KG1 (cell line): ENCODE results near the gene GATA1.

Experiments
- DNase-seq: peaks from one replicate; lab custom pipeline; 2025; lab: John Stamatoyannopoulos, UW

GATA1 gene

GRCh38 chrX:48785186-48785539, 1.2 kb upstream of the GATA1 start:
- no peak for DNase-seq

- no peak for DNase-seq
These were observed 713 bp upstream of the GATA1 start for GRCh38 chrX:48785540-48786214.

GRCh38 chrX:48786825-48787504, 575 bp downstream of the GATA1 start:
- no peak for DNase-seq

- DNase-seq = no peak
These were observed 1.4 kb downstream of the GATA1 start for GRCh38 chrX:48787505-48788443.

DNA sequence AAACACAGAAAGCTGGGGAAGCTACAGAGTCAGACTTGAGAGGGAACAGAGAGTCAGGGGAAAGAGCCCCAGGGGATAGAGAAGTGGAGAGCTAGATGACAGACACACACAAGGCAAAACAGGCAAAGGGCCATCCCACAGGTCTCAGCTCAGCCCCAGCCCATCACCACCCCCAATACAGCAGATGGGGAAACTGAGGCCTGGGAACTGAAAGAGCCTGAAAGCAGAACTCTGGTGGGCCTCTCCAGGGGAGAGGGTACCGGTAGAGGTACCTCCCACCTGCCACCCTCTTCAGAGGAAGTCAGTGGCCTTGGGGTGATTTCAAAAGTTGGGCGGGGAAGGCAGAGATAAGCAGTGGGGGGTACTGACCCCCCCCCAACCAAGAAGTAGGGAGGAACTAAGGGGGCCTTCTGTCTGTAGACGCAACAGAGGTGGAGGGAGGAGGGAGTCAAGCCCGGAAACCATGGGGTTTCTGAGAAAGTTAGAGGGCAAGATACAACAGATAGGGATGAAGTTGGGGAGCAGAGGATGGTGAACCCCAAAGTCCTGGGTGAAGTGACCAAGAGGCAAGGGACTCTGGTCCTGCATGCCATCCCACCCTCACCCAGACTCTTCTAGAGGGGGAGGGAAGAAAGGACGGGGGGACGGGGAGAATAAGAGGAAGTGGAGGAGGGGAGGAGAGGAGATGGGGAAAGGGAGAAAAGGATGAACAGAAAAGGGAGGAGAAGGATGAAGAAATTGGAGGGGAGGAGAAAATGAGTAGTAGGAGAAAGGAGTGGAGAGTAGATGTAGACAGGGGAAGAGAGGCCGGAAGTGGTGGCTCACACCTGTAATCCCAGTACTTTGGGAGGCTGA, 3.2 kb downstream of the GATA1 start:
- DNase-seq = no peak

DNA sequence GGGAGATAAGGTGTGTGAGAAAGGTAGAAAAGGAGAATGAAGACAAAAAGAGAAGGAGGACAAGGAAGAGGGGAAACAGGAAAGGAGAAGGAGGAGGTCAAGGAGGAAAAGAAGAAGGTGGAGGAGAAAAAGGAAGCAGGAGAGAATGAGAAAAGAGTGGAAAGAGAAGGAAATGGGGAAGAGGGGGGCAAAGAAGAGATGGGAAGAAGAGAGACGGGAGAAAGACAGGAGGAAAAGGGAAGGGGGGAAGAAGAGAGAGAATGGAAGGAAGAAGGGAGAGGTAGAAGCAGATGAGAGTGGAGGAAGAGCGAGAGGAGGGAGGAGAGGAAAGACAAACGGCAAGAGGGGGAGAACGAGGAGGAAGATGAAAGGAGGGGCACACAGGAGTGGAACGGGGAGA, 4.1 kb downstream of the GATA1 start:
- DNase-seq = no peak

DNA sequence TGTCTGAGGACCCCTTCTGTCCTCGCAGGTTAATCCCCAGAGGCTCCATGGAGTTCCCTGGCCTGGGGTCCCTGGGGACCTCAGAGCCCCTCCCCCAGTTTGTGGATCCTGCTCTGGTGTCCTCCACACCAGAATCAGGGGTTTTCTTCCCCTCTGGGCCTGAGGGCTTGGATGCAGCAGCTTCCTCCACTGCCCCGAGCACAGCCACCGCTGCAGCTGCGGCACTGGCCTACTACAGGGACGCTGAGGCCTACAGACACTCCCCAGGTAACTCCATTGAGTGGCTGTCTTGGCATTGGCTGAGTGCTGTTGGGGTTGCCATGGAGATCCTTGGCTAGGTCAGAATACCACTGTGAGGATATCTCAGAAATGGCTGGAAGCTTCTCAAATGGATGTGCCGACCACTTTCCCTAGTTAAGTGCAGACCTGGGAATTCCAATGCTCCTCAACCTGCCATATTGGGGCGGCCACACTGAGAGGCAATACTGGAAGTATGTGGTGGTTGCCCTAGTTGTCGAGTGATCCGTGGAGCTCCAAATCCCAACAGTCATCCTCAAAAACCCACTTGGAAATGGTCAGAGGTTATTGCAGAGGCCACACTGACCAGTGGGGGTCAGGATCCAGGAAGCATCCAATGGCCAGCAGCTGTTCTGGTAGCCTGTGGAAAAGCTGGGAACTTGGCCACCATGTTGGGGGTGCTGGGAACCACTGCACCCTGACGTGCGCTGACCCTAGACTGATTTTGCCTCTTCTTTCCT, 4.9 kb downstream of the GATA1 start:
- DNase-seq = no peak

GRCh38 chrX:48792219-48792618, 5.8 kb downstream of the GATA1 start:
- DNase-seq = no peak

GRCh38 chrX:48793935-48794334, 7.5 kb downstream of the GATA1 start:
- DNase-seq = no peak

DNA sequence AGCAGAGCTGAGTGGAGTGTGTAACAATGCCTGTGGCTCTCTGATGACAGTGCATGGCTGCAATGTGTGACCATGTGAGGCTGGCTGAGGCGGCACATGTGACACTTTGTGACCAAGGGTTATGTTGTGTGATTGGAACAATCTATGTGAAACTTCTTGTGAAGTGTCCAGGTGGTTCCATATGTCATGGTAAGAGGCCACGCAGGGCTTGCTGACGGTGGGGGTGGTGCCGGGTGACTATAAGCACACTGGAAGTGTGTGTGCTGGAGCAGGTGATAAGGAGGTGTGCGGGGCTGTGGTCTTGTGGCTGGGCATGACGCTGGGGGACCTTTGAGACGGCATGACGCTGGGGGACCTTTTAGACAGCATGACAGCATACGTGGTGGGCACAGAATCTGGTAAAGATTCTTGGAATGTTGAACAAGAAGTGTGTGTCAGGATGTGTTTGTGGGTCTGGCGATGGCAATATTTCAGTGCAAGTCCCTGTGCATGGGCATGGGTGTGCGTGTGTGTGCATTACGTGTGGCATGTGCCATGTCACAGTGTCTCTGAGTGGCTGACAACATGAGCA, 8.0 kb downstream of the GATA1 start:
- DNase-seq = no peak

DNA sequence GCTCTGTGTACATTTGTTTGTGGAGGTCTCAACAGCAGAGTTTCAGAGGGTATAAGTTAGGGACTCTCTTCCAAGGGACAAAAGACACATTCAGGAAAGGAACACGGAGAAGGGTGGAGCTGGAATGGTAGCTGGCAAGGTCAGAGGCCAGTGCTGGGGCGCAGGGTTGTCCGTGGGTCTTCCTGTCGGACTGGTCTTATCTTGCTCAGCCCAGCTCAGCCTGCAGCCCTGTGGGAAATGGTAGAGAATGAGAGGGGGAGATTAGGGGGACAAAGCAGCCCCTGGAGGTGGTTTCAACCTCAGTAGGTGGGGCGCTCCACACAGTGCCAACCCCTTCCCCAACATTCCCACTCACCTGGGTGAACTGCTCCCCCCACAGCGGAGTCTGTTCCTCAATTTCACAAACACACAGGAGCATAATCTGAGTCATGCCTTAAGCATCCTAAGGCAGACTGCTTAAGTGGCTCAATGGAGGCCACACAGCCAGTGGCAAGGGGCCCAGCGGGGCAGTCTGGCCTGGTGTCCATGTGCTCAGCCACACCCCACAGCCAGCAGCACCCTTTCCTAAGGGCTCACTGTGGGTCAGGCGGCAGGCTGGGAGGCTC, 8.6 kb downstream of the GATA1 start:
- no peak for DNase-seq

DNA sequence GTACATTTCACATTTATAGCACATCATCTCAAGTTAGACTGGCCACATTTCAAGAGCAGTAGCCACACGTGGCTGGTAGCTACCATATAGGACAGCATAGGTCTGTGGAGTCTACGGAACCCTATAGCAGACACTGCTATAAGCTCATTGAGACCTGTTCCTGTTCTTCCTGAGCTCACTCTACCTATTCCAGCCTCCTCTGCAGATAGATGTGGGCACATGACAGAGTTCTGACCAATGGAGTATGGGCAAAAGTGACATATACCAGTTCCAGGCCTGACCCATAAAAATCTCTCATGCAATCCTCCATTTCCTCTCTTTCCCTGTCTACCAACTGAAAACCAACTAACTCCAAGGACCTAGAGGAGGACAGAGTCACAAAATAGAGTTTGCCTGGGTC, 11.9 kb downstream of the GATA1 start:
- no peak for DNase-seq

GRCh38 chrX:48800574-48801279, 14.3 kb downstream of the GATA1 start:
- no peak for DNase-seq

GRCh38 chrX:48801280-48802088, 15.1 kb downstream of the GATA1 start, which contains the start of gene HDAC6:
HDAC6 (plus strand) TSS chrX:48802067; CDS start chrX:48802693, 626 bp downstream.
- DNase-seq = peak; percentile 83

DNA sequence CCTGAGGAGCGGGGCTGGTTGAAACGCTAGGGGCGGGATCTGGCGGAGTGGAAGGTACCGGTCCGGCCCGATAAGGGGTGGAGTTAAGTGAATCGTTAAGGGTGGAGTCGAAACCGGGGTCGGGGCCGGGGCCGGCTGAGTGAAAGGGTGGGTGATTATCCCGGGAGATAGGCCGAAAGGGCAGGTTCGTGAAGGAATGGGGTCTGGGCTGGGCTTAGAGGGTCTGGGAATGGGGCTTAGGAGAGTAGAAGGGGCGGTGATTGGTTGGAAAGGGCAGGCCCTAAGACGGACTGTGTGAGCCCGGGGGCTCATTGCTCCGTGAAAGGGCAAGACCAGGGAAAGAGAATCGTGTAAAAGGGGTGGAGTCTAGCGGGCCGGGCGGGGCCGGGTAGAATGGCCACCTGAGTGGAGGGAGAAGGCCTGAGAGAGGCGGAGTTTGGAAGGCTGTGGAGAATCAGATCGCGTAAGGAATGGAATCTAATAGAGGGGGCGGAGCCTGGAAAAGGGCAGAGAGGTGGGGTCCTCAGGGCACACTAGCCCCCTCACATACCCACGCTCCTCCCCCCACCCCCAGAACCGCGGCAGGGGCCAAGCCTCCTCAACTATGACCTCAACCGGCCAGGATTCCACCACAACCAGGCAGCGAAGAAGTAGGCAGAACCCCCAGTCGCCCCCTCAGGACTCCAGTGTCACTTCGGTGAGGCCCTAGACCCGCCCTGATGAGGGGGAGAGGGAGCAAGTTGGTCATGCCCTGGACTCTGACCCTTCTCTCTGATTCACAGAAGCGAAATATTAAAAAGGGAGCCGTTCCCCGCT, 15.9 kb downstream of the GATA1 start:
- peak; percentile 15 for DNase-seq

GRCh38 chrX:48802905-48803200, 16.5 kb downstream of the GATA1 start:
- no peak for DNase-seq

DNA sequence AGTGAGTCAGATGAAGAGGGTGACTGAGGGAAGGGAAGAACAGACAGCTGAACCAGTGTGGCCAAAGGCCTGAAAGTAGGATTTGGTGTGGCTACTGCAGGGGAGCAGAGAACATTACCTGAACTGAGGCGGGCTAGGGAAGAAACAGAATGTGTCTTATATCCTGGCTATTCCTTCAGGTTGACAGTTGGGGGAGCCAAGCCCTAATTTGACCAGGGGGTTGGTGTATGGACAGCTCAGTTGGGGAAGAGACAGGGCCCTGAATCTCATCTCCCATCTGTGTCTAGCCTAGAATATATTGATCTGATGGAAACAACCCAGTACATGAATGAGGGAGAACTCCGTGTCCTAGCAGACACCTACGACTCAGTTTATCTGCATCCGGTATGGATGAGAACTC, 19.7 kb downstream of the GATA1 start:
- DNase-seq = no peak

GRCh38 chrX:48813644-48814043, 27.3 kb downstream of the GATA1 start:
- DNase-seq = no peak
